WTC11 (cell line): ENCODE results near the gene CYP46A1. TPM values are rescaled to one million over a fixed set of nuclear protein-coding genes. Genes with fewer than 3 reads are reported as not detected.

Source experiments
- ATAC-seq: fragments of 200-7000 bp; cut with Tn5 transposase; 2 replicates; pipeline ENCODE4 v1.10.0; 2021; ENCODE audit warnings: mild to moderate bottlenecking, moderate library complexity
- CTCF ChIA-PET: fragments of 300-600 bp; sonication (Branson Sonifier 250); formaldehyde crosslinking; loops from one replicate; lab custom pipeline; 2021; ENCODE audit warnings: antibody characterized with exemption; lab: Charles Lee
- POLR2A ChIA-PET: fragments of 350-600 bp; sonication (Branson Sonifier 250); formaldehyde crosslinking; loops from one replicate; lab custom pipeline; 2021; ENCODE audit warnings: antibody characterized with exemption; lab: Charles Lee
- DNase-seq: peaks from one replicate; pipeline ENCODE4 v3.0.0; 2021; ENCODE audit warnings: low spot score
- H3K27ac Mint-ChIP-seq: 2 replicates; pipeline ENCODE4 v1.8.0; 2021; ENCODE audit warnings: mixed read lengths
- H3K27me3 Mint-ChIP-seq: 2 replicates; pipeline ENCODE4 v1.8.0; 2021; ENCODE audit warnings: low read depth, mild to moderate bottlenecking, moderate library complexity, mixed read lengths
- H3K36me3 Mint-ChIP-seq: 2 replicates; pipeline ENCODE4 v1.8.0; 2021; ENCODE audit warnings: mixed read lengths
- H3K4me1 Mint-ChIP-seq: 2 replicates; pipeline ENCODE4 v1.8.0; 2022; ENCODE audit warnings: mixed read lengths
- H3K4me3 Mint-ChIP-seq: 2 replicates; pipeline ENCODE4 v1.8.0; 2021; ENCODE audit warnings: mild to moderate bottlenecking, moderate library complexity, mixed read lengths
- H3K9me3 Mint-ChIP-seq: 2 replicates; pipeline ENCODE4 v1.8.0; 2021; ENCODE audit warnings: mixed read lengths
- MXD4 ChIP-seq: fragments of 250-450 bp; sonication (Bioruptor Pico); IDR thresholded peaks from 2 replicates; pipeline ENCODE4 v1.8.0; 2021; ENCODE audit warnings: mild to moderate bottlenecking, moderate library complexity, borderline replicate concordance
- PRDM15 ChIP-seq: sonication (generic); formaldehyde crosslinking; IDR thresholded peaks from 2 replicates; pipeline ENCODE4 v1.8.0; 2022; ENCODE audit warnings: missing genetic modification reagents
- SMAD3 ChIP-seq: sonication (generic); formaldehyde crosslinking; IDR thresholded peaks from 2 replicates; pipeline ENCODE4 v1.8.0; 2022; ENCODE audit warnings: missing genetic modification reagents, mild to moderate bottlenecking, borderline replicate concordance
- STAT6 ChIP-seq: sonication (generic); formaldehyde crosslinking; conservative IDR thresholded peaks from 2 replicates; pipeline ENCODE4 v1.8.1; 2023; ENCODE audit warnings: mild to moderate bottlenecking, low read depth, missing genetic modification reagents, moderate library complexity
- USF1 ChIP-seq: sonication (generic); formaldehyde crosslinking; IDR thresholded peaks from 2 replicates; pipeline ENCODE4 v1.8.0; 2022; ENCODE audit warnings: mild to moderate bottlenecking, missing genetic modification reagents
- ZNF532 ChIP-seq: fragments of 250-450 bp; sonication (Bioruptor Pico); IDR thresholded peaks from 2 replicates; pipeline ENCODE4 v1.9.0; 2021; ENCODE audit warnings: mild to moderate bottlenecking, borderline replicate concordance
- total RNA-seq: library from RNA; stranded (reverse); gene quantifications from 3 replicates; pipeline ENCODE4 v1.2.3, GENCODE V29; 2021

CYP46A1 gene
- total RNA-seq, 1 experiment from 2014 or later: 0.77 TPM

DNA sequence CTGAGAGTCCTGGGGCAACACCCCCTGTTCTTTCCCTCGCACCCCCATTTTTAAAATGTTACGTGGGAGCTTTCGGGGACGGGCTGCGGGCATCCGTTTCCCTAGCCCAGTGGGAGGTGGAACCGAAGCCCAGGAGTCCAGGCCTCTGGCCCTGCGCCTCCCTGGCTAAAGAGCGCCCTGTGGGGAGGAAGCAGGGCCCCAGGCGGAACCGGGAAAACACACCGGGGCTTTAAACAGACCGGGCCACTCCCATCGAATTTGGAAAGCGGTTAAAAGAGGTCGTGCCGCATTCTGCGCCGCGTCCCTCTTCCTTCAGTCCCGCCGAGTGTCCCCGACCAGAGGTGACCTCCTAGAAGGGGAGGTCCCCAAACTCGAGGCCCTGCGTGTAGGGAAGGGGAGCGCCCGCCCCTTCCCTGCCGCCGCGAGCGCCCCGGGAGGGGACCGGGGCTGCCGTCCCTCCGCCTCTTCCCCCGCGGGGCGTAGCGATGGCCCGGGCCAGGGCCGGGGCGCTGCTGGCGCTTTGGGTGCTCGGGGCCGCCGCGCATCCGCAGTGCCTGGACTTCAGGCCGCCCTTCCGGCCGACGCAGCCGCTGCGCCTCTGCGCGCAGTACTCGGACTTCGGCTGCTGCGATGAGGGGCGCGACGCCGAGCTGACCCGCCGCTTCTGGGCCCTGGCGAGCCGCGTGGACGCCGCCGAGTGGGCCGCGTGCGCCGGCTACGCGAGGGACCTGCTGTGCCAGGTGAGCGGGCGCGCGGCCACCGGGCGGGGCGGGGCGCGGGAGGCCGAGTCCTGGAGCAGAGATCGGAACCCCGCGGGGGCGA, 39.2 kb upstream of the CYP46A1 start, which contains the start of gene HHIPL1 (continued):
- TF ChIP-seq STAT6 (CRISPR knock-in tag) (0 out of 2 replicates have a peak, but pooled peaks have one; percentile 63), PRDM15 (CRISPR knock-in tag) (0 out of 2 replicates have a peak, but pooled peaks have one; percentile 28), USF1 (CRISPR knock-in tag) (peak; percentile 24; the same call in 1 of the 2 replicates)

- ATAC-seq (0 out of 2 replicates have a peak, but pooled peaks have one; percentile 5), DNase-seq (no peak)
- TF ChIP-seq ZNF532 (CRISPR knock-in tag) (no peak), SMAD3 (CRISPR knock-in tag) (0 out of 2 replicates have a peak, but pooled peaks have one; percentile 19), MXD4 (CRISPR knock-in tag) (no peak)
- H3K27ac Mint-ChIP-seq: no peak overlapping the region
- H3K9me3 Mint-ChIP-seq: no peaks in the 10 kb centered on the region
- ChIA-PET POLR2A (no interaction called here), CTCF (interaction anchor here (0.8 kb wide), 1 partner anchor 70 kb away, joined by 3 read pairs; no protein-coding TSS in a partner anchor)
- H3K4me3 Mint-ChIP-seq: peak overlapping the region; percentile 59
- H3K27me3 Mint-ChIP-seq: peaks cover 39% of the 10 kb centered on the region
- H3K36me3 Mint-ChIP-seq: no peaks in the 10 kb centered on the region
- peaks cover 5% of the 10 kb centered on the region for H3K4me1 Mint-ChIP-seq
Measured at GRCh38 chr14:99645545-99646505, 38.3 kb upstream of the CYP46A1 start.
